Measurements from ENCODE around the gene USP47. TPM values are rescaled to one million over a fixed set of nuclear protein-coding genes. Genes with fewer than 3 reads are reported as not detected.

USP47 gene
- total RNA-seq, 1 donor from 2014 or later: 81.5 TPM

DNA sequence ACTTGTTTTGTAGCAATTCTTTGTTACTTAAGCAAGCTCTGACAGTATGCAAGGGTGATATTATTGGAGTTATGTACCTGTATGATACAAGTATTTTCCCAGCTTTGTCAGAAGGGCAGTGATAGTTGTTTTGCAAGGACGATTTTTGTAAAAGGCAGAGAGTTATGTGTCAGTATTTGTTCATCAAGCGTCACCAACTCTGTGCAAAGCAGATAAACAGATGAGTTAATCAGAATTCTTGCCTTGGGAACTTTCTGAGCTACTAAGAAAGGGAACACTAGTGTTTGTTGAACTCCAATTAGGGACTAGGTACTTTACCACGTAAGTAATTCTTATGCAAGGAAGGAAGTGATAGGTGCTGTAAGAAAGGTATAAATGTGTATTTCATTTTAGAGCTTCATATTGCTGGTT lies 1.4 kb downstream of the USP47 start:
- H3K4me1 Mint-ChIP-seq (ENCODE audit: low read depth): peaks cover 12% of the 10 kb centered on the region
- H3K4me3 Mint-ChIP-seq (ENCODE audit: low read depth): no peak overlapping the region
- H3K27ac Mint-ChIP-seq: no peak overlapping the region
- no peaks in the 10 kb centered on the region for H3K27me3 Mint-ChIP-seq
- DNase-seq (ENCODE audit: low spot score, unreplicated experiment): no peak
- no peak for TF ChIP-seq CTCF (IDR thresholded peaks at IDR 0.05; ENCODE audit: unreplicated experiment)
- H3K36me3 Mint-ChIP-seq (ENCODE audit: insufficient read depth): no peaks in the 10 kb centered on the region
- no peaks in the 10 kb centered on the region for H3K9me3 Mint-ChIP-seq (ENCODE audit: low read depth)

- H3K36me3 Mint-ChIP-seq (ENCODE audit: insufficient read depth): no peaks in the 10 kb centered on the region
- no peaks in the 10 kb centered on the region for H3K27me3 Mint-ChIP-seq
- peaks cover 12% of the 10 kb centered on the region for H3K4me1 Mint-ChIP-seq (ENCODE audit: low read depth)
- no peak for TF ChIP-seq CTCF (IDR thresholded peaks at IDR 0.05; ENCODE audit: unreplicated experiment)
- H3K9me3 Mint-ChIP-seq (ENCODE audit: low read depth): no peaks in the 10 kb centered on the region
- no peak for DNase-seq (ENCODE audit: low spot score, unreplicated experiment)
- H3K27ac Mint-ChIP-seq: no peak overlapping the region
- no peak overlapping the region for H3K4me3 Mint-ChIP-seq (ENCODE audit: low read depth)
These were observed 1.9 kb downstream of the USP47 start for GRCh38 chr11:11843642-11844041.

DNA sequence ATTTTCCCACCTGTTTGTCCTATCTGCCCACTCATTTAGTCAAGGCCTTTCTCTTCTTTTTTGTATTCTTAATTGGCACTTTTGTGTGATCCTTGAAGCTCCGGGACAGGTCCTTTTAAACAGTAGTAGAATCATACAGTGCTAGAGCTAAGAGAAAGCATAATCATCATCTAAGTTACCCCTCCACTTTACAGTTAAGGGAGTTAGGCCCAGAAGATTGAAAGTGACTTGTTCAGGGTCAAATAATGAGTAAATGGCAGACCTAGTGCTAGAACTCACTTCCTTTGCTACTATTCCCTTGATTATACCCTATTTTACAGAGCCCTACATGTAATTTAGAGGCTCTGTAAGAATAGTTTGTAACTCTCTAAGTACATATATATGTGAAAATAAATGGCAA lies 2.5 kb downstream of the USP47 start:
- DNase-seq (ENCODE audit: low spot score, unreplicated experiment): no peak
- Mint-ChIP-seq H3K27me3 (no peaks in the 10 kb centered on the region), H3K36me3 (ENCODE audit: insufficient read depth) (no peaks in the 10 kb centered on the region), H3K4me1 (ENCODE audit: low read depth) (peaks cover 18% of the 10 kb centered on the region), H3K27ac (no peak overlapping the region), H3K9me3 (ENCODE audit: low read depth) (no peaks in the 10 kb centered on the region), H3K4me3 (ENCODE audit: low read depth) (no peak overlapping the region)
- TF ChIP-seq CTCF (IDR thresholded peaks at IDR 0.05; ENCODE audit: unreplicated experiment): no peak

- H3K4me3 Mint-ChIP-seq (ENCODE audit: low read depth): no peak overlapping the region
These were observed 3.3 kb downstream of the USP47 start for GRCh38 chr11:11845071-11845470.

GRCh38 chr11:11845551-11845950 lies 3.8 kb downstream of the USP47 start:
- no peaks in the 10 kb centered on the region for H3K36me3 Mint-ChIP-seq (ENCODE audit: insufficient read depth)
- no peaks in the 10 kb centered on the region for H3K9me3 Mint-ChIP-seq (ENCODE audit: low read depth)
- H3K4me1 Mint-ChIP-seq (ENCODE audit: low read depth): peaks cover 31% of the 10 kb centered on the region
- no peak overlapping the region for H3K4me3 Mint-ChIP-seq (ENCODE audit: low read depth)
- no peaks in the 10 kb centered on the region for H3K27me3 Mint-ChIP-seq
- H3K27ac Mint-ChIP-seq: no peak overlapping the region
- TF ChIP-seq CTCF (IDR thresholded peaks at IDR 0.05; ENCODE audit: unreplicated experiment): no peak
- no peak for DNase-seq (ENCODE audit: low spot score, unreplicated experiment)

More at GRCh38 chr11:11845071-11845470, 3.3 kb downstream of the USP47 start:
- TF ChIP-seq CTCF (IDR thresholded peaks at IDR 0.05; ENCODE audit: unreplicated experiment): no peak
- Mint-ChIP-seq H3K4me1 (ENCODE audit: low read depth) (peaks cover 26% of the 10 kb centered on the region), H3K27me3 (no peaks in the 10 kb centered on the region), H3K9me3 (ENCODE audit: low read depth) (no peaks in the 10 kb centered on the region), H3K36me3 (ENCODE audit: insufficient read depth) (no peaks in the 10 kb centered on the region), H3K27ac (no peak overlapping the region)
- no peak for DNase-seq (ENCODE audit: low spot score, unreplicated experiment)
